Measurements from ENCODE around the gene GALNTL6. TPM values are rescaled to one million over a fixed set of nuclear protein-coding genes. Genes with fewer than 3 reads are reported as not detected.

The GALNTL6 gene
- total RNA-seq, 1 experiment from 2014 or later = not detected

DNA sequence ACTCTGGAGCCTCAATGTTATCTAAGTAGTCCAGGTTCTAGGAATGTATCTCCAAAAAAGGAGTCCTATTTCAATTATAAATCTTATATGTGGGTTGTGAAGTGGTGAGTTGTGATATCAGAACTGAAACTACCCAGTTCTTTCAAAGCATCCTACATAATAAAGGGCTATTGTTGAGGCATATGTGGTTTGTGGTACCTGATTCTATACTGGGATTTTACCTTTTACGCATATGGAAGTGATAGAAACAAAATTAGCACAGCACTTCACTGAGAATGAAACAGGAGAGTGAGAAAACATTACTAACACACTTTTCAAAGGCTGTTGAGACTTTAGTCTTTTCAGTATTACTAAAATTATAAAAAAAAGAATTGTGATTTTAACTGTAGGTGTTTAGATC lies 937.7 kb downstream of the GALNTL6 start:
- no peak for DNase-seq (ENCODE audit: low read depth, low spot score)
- Histone ChIP-seq H3K9ac (ENCODE audit: low read length) (no peak overlapping the region), H4K20me1 (ENCODE audit: insufficient read depth) (no peaks in the 10 kb centered on the region), H3K27ac (ENCODE audit: low read depth, low read length) (no peak overlapping the region), H3K4me3 (replicated peaks in 1 of 2; ENCODE audit: low read depth in 1 of 2, low read length in 2 of 2) (no peak overlapping the region), H3K4me2 (ENCODE audit: low read length) (no peak overlapping the region), H3K36me3 (ENCODE audit: control insufficient read depth in 1 of 2, insufficient read depth in 2 of 2, low read length in 2 of 2) (no peaks in the 10 kb centered on the region), H2AFZ (ENCODE audit: low read depth, low read length, poor library complexity, severe bottlenecking) (no peak overlapping the region), H3K27me3 (ENCODE audit: insufficient read depth, low read length) (no peaks in the 10 kb centered on the region), H3K9me3 (ENCODE audit: control insufficient read depth in 1 of 2, insufficient read depth in 1 of 2, low read depth in 1 of 2, low read length in 2 of 2) (no peaks in the 10 kb centered on the region), H3K9me2 (ENCODE audit: insufficient read depth) (no peaks in the 10 kb centered on the region), H3K79me2 (ENCODE audit: insufficient read depth, low read length) (no peaks in the 10 kb centered on the region), H3K4me1 (ENCODE audit: control insufficient read depth in 1 of 2, insufficient read depth in 2 of 2, low read length in 2 of 2) (no peaks in the 10 kb centered on the region)
- intact Hi-C loops (cut with micrococcal nuclease) = no loop called here
- ChIA-PET POLR2A (no interaction called here), CTCF (no interaction called here), RAD21 (ENCODE audit: low non-redundant PET in 1 of 2, low total read pairs in 2 of 2, uncharacterized antibody in 2 of 2, unreplicated experiment in 2 of 2) (no interaction called here)
- ATAC-seq = no peak
- BruUV-seq (replicated peaks) = no TSS peak
- no peak for TF ChIP-seq ZNF274 (IDR thresholded peaks at IDR 0.05; ENCODE audit: low read depth, low read length)
- TF ChIP-seq CBX3 (IDR thresholded peaks at IDR 0.05; ENCODE audit: low read depth) = no peak
- no peak for TF ChIP-seq EZH2phosphoT487 (IDR thresholded peaks at IDR 0.05; ENCODE audit: borderline replicate concordance)
- no peak for TF ChIP-seq RAD21 (IDR thresholded peaks at IDR 0.05; ENCODE audit: low read depth)
- no peak for TF ChIP-seq FOSL1 (IDR thresholded peaks at IDR 0.05; ENCODE audit: low read depth)
- TF ChIP-seq, protein P1, sequence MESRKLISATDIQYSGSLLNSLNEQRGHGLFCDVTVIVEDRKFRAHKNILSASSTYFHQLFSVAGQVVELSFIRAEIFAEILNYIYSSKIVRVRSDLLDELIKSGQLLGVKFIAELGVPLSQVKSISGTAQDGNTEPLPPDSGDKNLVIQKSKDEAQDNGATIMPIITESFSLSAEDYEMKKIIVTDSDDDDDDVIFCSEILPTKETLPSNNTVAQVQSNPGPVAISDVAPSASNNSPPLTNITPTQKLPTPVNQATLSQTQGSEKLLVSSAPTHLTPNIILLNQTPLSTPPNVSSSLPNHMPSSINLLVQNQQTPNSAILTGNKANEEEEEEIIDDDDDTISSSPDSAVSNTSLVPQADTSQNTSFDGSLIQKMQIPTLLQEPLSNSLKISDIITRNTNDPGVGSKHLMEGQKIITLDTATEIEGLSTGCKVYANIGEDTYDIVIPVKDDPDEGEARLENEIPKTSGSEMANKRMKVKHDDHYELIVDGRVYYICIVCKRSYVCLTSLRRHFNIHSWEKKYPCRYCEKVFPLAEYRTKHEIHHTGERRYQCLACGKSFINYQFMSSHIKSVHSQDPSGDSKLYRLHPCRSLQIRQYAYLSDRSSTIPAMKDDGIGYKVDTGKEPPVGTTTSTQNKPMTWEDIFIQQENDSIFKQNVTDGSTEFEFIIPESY (IDR thresholded peaks at IDR 0.05; ENCODE audit: extremely low read depth, insufficient replicate concordance, low read length) = no peak
- TF ChIP-seq EZH2 (IDR thresholded peaks at IDR 0.05) = no peak
- no peak for TF ChIP-seq POLR2AphosphoS5 (IDR thresholded peaks at IDR 0.05; ENCODE audit: low read depth, low read length)
- TF ChIP-seq, protein P2, sequence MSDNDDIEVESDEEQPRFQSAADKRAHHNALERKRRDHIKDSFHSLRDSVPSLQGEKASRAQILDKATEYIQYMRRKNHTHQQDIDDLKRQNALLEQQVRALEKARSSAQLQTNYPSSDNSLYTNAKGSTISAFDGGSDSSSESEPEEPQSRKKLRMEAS (IDR thresholded peaks at IDR 0.05) = no peak
- TF ChIP-seq, protein P3, sequence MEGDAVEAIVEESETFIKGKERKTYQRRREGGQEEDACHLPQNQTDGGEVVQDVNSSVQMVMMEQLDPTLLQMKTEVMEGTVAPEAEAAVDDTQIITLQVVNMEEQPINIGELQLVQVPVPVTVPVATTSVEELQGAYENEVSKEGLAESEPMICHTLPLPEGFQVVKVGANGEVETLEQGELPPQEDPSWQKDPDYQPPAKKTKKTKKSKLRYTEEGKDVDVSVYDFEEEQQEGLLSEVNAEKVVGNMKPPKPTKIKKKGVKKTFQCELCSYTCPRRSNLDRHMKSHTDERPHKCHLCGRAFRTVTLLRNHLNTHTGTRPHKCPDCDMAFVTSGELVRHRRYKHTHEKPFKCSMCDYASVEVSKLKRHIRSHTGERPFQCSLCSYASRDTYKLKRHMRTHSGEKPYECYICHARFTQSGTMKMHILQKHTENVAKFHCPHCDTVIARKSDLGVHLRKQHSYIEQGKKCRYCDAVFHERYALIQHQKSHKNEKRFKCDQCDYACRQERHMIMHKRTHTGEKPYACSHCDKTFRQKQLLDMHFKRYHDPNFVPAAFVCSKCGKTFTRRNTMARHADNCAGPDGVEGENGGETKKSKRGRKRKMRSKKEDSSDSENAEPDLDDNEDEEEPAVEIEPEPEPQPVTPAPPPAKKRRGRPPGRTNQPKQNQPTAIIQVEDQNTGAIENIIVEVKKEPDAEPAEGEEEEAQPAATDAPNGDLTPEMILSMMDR (IDR thresholded peaks at IDR 0.05 in 2 of 3, conservative IDR thresholded peaks at IDR 0.05 in 1 of 3; ENCODE audit: borderline replicate concordance in 1 of 3, insufficient read depth in 1 of 3, low read depth in 2 of 3, low read length in 2 of 3) = no peak
- no peak for TF ChIP-seq ELF1 (IDR thresholded peaks at IDR 0.05; ENCODE audit: borderline replicate concordance, low read depth)
- no peak for TF ChIP-seq SIN3A (IDR thresholded peaks at IDR 0.05; ENCODE audit: low read depth)
- TF ChIP-seq, protein P4, sequence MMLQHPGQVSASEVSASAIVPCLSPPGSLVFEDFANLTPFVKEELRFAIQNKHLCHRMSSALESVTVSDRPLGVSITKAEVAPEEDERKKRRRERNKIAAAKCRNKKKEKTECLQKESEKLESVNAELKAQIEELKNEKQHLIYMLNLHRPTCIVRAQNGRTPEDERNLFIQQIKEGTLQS (IDR thresholded peaks at IDR 0.05) = no peak
- no peak for TF ChIP-seq POLR2A (IDR thresholded peaks at IDR 0.05; ENCODE audit: borderline replicate concordance, extremely low read depth, insufficient read depth, insufficient read length)
- no peak for TF ChIP-seq CEBPB (IDR thresholded peaks at IDR 0.05; ENCODE audit: low read depth)
